CD8-positive, alpha-beta memory T cell (primary cell): Measurements from ENCODE around the gene PIEZO1. TPM values are rescaled to one million over a fixed set of nuclear protein-coding genes. Genes with fewer than 3 reads are reported as not detected.

Experiments
- CTCF ChIA-PET: fragments of 350-600 bp; sonication (Branson Sonifier 250); formaldehyde crosslinking; loops from one replicate; lab custom pipeline; 2021; ENCODE audit warnings: antibody characterized with exemption; lab: Charles Lee
- POLR2A ChIA-PET: fragments of 350-600 bp; sonication (Branson Sonifier 250); formaldehyde crosslinking; loops from one replicate; lab custom pipeline; 2021; ENCODE audit warnings: antibody characterized with exemption; lab: Charles Lee
- DNase-seq, 5 donors: peaks; one replicate each; pipeline versions ENCODE4 v3.0.0 to v3.0.0-alpha.2; 2020 to 2022; ENCODE audit warnings: mixed read lengths in 1 of 5
- H3K27ac ChIP-seq: one replicate; pipeline ENCODE4 v1.7.0; 2013; ENCODE audit warnings: low read depth, mild to moderate bottlenecking, low read length, moderate library complexity
- H3K27me3 ChIP-seq: 2 replicates; pipeline ENCODE4 v1.7.0; 2013; ENCODE audit warnings: low read length, mild to moderate bottlenecking; ENCODE audit not compliant: insufficient read depth, poor library complexity, severe bottlenecking
- H3K36me3 ChIP-seq: 2 replicates; pipeline ENCODE4 v1.7.0; 2013; ENCODE audit warnings: mild to moderate bottlenecking, low read length, moderate library complexity; ENCODE audit not compliant: insufficient read depth
- H3K4me1 ChIP-seq: 2 replicates; pipeline ENCODE4 v1.7.0; 2013; ENCODE audit warnings: mild to moderate bottlenecking, low read length, moderate library complexity; ENCODE audit not compliant: insufficient read depth
- H3K4me3 ChIP-seq: 2 replicates; pipeline ENCODE4 v1.7.0; 2013; ENCODE audit warnings: mild to moderate bottlenecking, low read length
- H3K9me3 ChIP-seq: 2 replicates; pipeline ENCODE4 v1.7.0; 2013; ENCODE audit warnings: mild to moderate bottlenecking, low read length
- H3K27ac Mint-ChIP-seq, 8 donors: one replicate each; pipeline ENCODE4 v1.8.0; 2020 to 2021; ENCODE audit warnings: mixed read lengths in 8 of 8, mild to moderate bottlenecking in 6 of 8, inconsistent platforms in 3 of 8, moderate library complexity in 3 of 8
- H3K27me3 Mint-ChIP-seq, 2 donors: one replicate each; pipeline ENCODE4 v1.8.0; 2020 to 2021; ENCODE audit warnings: mixed read lengths in 2 of 2, mild to moderate bottlenecking in 1 of 2, moderate library complexity in 1 of 2
- H3K36me3 Mint-ChIP-seq, 3 donors: one replicate each; pipeline ENCODE4 v1.8.0; 2020 to 2021; ENCODE audit warnings: mixed read lengths in 3 of 3, inconsistent platforms in 1 of 3, mild to moderate bottlenecking in 1 of 3
- H3K4me1 Mint-ChIP-seq, 3 donors: one replicate each; pipeline ENCODE4 v1.8.0; 2020 to 2021; ENCODE audit warnings: mixed read lengths in 3 of 3, inconsistent platforms in 1 of 3, mild to moderate bottlenecking in 1 of 3
- H3K4me3 Mint-ChIP-seq, 7 donors: one replicate each; pipeline ENCODE4 v1.8.0; 2020 to 2021; ENCODE audit warnings: mixed read lengths in 7 of 7, mild to moderate bottlenecking in 6 of 7, moderate library complexity in 4 of 7, inconsistent platforms in 2 of 7
- H3K9me3 Mint-ChIP-seq, 5 donors: one replicate each; pipeline ENCODE4 v1.8.0; 2020 to 2022; ENCODE audit warnings: mixed read lengths in 5 of 5, mild to moderate bottlenecking in 3 of 5, moderate library complexity in 2 of 5, inconsistent platforms in 1 of 5
- polyA plus RNA-seq: library from polyadenylated mRNA; unstranded; fragments of 300-500 nt; fragmentation: Illumina TruSeq; gene quantifications from one replicate; pipeline ENCODE4 v1.2.3, GENCODE V29; 2021
- total RNA-seq, 2 experiments: library from RNA; stranded (reverse); gene quantifications; one replicate each; pipeline ENCODE4 v1.2.3, GENCODE V29; 2021

PIEZO1 gene, protein sequence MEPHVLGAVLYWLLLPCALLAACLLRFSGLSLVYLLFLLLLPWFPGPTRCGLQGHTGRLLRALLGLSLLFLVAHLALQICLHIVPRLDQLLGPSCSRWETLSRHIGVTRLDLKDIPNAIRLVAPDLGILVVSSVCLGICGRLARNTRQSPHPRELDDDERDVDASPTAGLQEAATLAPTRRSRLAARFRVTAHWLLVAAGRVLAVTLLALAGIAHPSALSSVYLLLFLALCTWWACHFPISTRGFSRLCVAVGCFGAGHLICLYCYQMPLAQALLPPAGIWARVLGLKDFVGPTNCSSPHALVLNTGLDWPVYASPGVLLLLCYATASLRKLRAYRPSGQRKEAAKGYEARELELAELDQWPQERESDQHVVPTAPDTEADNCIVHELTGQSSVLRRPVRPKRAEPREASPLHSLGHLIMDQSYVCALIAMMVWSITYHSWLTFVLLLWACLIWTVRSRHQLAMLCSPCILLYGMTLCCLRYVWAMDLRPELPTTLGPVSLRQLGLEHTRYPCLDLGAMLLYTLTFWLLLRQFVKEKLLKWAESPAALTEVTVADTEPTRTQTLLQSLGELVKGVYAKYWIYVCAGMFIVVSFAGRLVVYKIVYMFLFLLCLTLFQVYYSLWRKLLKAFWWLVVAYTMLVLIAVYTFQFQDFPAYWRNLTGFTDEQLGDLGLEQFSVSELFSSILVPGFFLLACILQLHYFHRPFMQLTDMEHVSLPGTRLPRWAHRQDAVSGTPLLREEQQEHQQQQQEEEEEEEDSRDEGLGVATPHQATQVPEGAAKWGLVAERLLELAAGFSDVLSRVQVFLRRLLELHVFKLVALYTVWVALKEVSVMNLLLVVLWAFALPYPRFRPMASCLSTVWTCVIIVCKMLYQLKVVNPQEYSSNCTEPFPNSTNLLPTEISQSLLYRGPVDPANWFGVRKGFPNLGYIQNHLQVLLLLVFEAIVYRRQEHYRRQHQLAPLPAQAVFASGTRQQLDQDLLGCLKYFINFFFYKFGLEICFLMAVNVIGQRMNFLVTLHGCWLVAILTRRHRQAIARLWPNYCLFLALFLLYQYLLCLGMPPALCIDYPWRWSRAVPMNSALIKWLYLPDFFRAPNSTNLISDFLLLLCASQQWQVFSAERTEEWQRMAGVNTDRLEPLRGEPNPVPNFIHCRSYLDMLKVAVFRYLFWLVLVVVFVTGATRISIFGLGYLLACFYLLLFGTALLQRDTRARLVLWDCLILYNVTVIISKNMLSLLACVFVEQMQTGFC (N-terminal part only)
- total RNA-seq (100 to 1,000 TPM; 215 to 230 TPM), polyA plus RNA-seq (58.4 TPM)

DNA sequence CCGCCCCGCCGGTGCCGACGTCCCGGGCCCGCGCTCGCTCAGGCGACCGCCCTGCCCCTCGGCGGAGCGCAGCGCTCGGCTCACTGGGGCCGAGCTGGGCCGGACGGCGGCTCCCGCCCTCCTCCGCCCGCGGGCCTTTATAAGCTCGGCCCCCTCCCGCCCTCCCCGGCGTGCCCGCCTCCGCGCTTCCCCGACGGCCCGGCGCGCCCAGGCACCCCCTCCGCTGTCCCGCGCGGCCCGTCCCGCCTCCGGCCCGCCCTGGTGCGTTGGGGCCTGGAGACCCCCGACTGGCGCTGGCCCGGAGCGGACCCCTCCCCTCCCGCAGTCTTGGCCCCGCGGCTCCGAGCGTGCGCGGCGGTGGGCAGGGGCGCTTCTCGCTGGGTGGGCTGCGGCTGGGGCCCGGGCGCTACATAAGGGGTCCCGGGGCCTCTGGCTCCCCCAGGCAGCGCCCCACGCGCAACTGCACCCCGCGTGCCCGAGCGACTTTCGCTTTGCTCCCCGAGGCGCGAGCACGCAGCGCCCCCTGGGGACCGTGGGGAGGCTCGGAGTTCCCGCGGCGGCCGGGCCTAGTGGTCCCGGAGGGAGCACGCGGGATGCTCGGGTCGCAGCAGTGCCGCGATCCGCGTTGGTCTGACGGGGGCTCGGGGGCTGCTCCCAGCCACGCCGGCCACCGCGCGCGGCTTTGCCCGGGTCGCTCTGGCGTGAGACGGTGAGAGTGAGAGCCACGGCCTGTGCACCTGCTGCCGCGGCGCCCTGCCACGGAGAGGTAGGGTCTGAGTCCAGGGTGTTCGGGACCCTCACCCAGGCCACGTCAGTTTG lies at the start of gene PIEZO1:
Gene PIEZO1, minus strand, starts transcription at position 115 of the 819 bp plus-strand sequence. CDS start 256 bp downstream, outside the sequence.
- ChIA-PET CTCF (interaction anchor here (0.6 to 1.3 kb wide), 3 partner anchors 8 to 26 kb away, joined by 3 to 4 read pairs (median 3); partner anchors contain the start of gene APRT), POLR2A (interaction anchor here (0.5 to 1.7 kb wide), 3 partner anchors 8 to 71 kb away, joined by 3 to 11 read pairs (median 5); no protein-coding TSS in a partner anchor)
- Mint-ChIP-seq H3K36me3 (peaks cover 0 to 2% (median 0%) of the 10 kb centered on the region in 3 donors), H3K27me3 (no peaks in the 10 kb centered on the region), H3K9me3 (no peaks in the 10 kb centered on the region), H3K4me3 (peak within 1 kb of the TSS; percentile 80 to 96 (median 85)), H3K27ac (peak within 1 kb of the TSS in 6 of 8 donors; percentile 47 to 92 (median 82)), H3K4me1 (peaks cover 42 to 49% (median 45%) of the 10 kb centered on the region in 3 donors)
- H3K9me3 ChIP-seq: no peaks in the 10 kb centered on the region
- peak within 1 kb of the TSS; percentile 15 for H3K4me3 ChIP-seq
- no peaks in the 10 kb centered on the region for H3K36me3 ChIP-seq
- peaks cover 53% of the 10 kb centered on the region for H3K4me1 ChIP-seq
- no peaks in the 10 kb centered on the region for H3K27me3 ChIP-seq
- peak; percentile 81 to 91 (median 82) for DNase-seq
- H3K27ac ChIP-seq: peak within 1 kb of the TSS; percentile 80

DNA sequence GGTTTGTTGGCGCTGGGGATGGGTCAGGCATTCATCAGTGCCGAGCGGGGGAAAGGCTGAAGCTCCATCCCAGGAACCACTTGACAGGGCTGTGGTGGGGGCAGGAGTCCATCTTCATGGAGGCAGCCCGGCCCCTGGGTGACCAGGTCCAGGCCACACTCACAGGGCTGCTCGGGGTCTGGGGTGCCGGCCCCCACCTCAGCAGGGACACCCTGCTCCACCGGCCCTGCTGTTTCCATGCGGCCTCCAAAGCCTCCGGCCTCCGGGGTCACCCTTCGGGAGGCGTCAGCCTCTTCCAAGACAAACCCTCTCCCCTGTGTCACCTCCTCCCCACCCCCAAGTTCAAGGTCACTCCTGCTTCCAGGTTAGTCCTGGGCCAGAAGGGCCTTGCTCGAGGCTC lies 49.6 kb upstream of the PIEZO1 start:
- POLR2A ChIA-PET: no interaction called here
- no peak overlapping the region for H3K4me3 ChIP-seq

GRCh38 chr16:88833086-88833485 lies 48.1 kb upstream of the PIEZO1 start:
- CTCF ChIA-PET: interaction anchor here (0.7 kb wide), 1 partner anchor 19 kb away, joined by 3 read pairs; no protein-coding TSS in a partner anchor
- Mint-ChIP-seq H3K4me1 (no peaks in the 10 kb centered on the region), H3K36me3 (peaks cover 0 to 24% (median 0%) of the 10 kb centered on the region in 3 donors), H3K9me3 (no peaks in the 10 kb centered on the region), H3K27ac (peak overlapping the region in 1 of 8 donors; percentile 24), H3K27me3 (no peaks in the 10 kb centered on the region), H3K4me3 (no peak overlapping the region)
- Histone ChIP-seq H3K9me3 (no peaks in the 10 kb centered on the region), H3K27me3 (no peaks in the 10 kb centered on the region), H3K4me3 (no peak overlapping the region), H3K27ac (no peak overlapping the region), H3K4me1 (no peaks in the 10 kb centered on the region), H3K36me3 (no peaks in the 10 kb centered on the region)
- no peak for DNase-seq
- POLR2A ChIA-PET: no interaction called here

More for the DNA sequence above, 49.6 kb upstream of the PIEZO1 start:
- CTCF ChIA-PET: no interaction called here
- no peak overlapping the region for H3K27ac ChIP-seq
- no peaks in the 10 kb centered on the region for H3K4me1 ChIP-seq
- no peaks in the 10 kb centered on the region for H3K27me3 Mint-ChIP-seq
- H3K27ac Mint-ChIP-seq: no peak overlapping the region
- H3K4me1 Mint-ChIP-seq: no peaks in the 10 kb centered on the region
- no peaks in the 10 kb centered on the region for H3K9me3 Mint-ChIP-seq
- H3K36me3 ChIP-seq: no peaks in the 10 kb centered on the region
- H3K27me3 ChIP-seq: no peaks in the 10 kb centered on the region
- H3K4me3 Mint-ChIP-seq: no peak overlapping the region
- no peak for DNase-seq
- no peaks in the 10 kb centered on the region for H3K9me3 ChIP-seq
- peaks cover 0 to 29% (median 0%) of the 10 kb centered on the region in 3 donors for H3K36me3 Mint-ChIP-seq

DNA sequence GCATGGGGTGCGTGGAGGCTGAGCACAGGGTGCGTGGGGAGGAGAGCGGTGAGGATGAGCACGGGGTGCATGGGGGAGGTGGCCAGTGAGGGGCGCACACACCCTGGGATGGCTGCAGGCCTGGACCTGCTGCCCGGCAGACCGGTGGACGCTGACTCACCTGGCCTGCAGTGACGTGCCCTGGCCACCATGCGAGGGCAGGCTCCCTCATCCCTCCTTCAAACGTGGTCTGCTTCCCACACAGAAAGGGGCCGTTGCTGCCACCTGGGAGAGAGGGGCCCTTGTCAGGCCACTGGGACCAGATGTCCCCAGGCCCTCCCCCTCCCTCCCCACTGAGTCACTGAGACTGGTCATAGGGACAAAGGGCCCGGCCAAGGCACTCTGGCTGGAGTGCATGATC lies 46.8 kb upstream of the PIEZO1 start:
- DNase-seq: no peak
- Histone ChIP-seq H3K36me3 (no peaks in the 10 kb centered on the region), H3K27me3 (no peaks in the 10 kb centered on the region), H3K27ac (no peak overlapping the region), H3K9me3 (no peaks in the 10 kb centered on the region), H3K4me1 (no peaks in the 10 kb centered on the region), H3K4me3 (no peak overlapping the region)
- ChIA-PET POLR2A (no interaction called here), CTCF (no interaction called here)
- no peaks in the 10 kb centered on the region for H3K9me3 Mint-ChIP-seq
- H3K4me3 Mint-ChIP-seq: no peak overlapping the region
- H3K36me3 Mint-ChIP-seq: peaks cover 0 to 26% (median 0%) of the 10 kb centered on the region in 3 donors
- no peaks in the 10 kb centered on the region for H3K27me3 Mint-ChIP-seq
- no peak overlapping the region for H3K27ac Mint-ChIP-seq
- no peaks in the 10 kb centered on the region for H3K4me1 Mint-ChIP-seq

- CTCF ChIA-PET: no interaction called here
- Mint-ChIP-seq H3K36me3 (peaks cover 0 to 27% (median 0%) of the 10 kb centered on the region in 3 donors), H3K4me3 (no peak overlapping the region), H3K27ac (no peak overlapping the region), H3K9me3 (no peaks in the 10 kb centered on the region), H3K27me3 (no peaks in the 10 kb centered on the region), H3K4me1 (no peaks in the 10 kb centered on the region)
- Histone ChIP-seq H3K9me3 (no peaks in the 10 kb centered on the region), H3K27me3 (no peaks in the 10 kb centered on the region), H3K27ac (no peak overlapping the region), H3K4me3 (no peak overlapping the region), H3K4me1 (no peaks in the 10 kb centered on the region), H3K36me3 (no peaks in the 10 kb centered on the region)
- POLR2A ChIA-PET: no interaction called here
- DNase-seq: no peak
These were observed 45.8 kb upstream of the PIEZO1 start for GRCh38 chr16:88830783-88831182.

DNA sequence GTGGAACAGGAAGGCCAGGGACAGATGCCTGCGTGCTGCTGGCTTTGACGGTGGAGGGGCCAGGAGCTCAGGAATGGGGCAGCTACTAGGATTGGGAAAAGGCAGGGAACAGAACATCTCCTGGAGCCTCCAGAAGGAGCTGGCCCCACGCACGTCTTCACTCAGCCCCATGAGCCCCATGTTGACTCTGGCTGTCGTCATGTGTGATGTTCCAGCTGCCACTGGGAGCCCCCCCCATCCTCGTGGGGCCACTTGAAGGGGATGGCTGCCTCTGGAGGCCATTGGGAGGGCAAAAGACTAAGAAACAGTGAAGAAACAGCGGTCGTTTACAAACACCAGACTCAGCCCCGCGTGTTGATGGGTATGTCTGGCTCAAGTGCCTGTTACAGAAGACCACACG lies 45.2 kb upstream of the PIEZO1 start:
- H3K4me3 Mint-ChIP-seq: no peak overlapping the region
- H3K36me3 Mint-ChIP-seq: peaks cover 0 to 25% (median 0%) of the 10 kb centered on the region in 3 donors
- no peaks in the 10 kb centered on the region for H3K36me3 ChIP-seq
- no peaks in the 10 kb centered on the region for H3K27me3 ChIP-seq
- POLR2A ChIA-PET: no interaction called here
- H3K4me3 ChIP-seq: no peak overlapping the region
- no peak overlapping the region for H3K27ac ChIP-seq
- no peaks in the 10 kb centered on the region for H3K9me3 Mint-ChIP-seq
- H3K27me3 Mint-ChIP-seq: no peaks in the 10 kb centered on the region
- peak overlapping the region in 1 of 8 donors; percentile 66 for H3K27ac Mint-ChIP-seq
- no peak for DNase-seq
- no peaks in the 10 kb centered on the region for H3K9me3 ChIP-seq
- H3K4me1 Mint-ChIP-seq: no peaks in the 10 kb centered on the region
- no peaks in the 10 kb centered on the region for H3K4me1 ChIP-seq
- CTCF ChIA-PET: no interaction called here

DNA sequence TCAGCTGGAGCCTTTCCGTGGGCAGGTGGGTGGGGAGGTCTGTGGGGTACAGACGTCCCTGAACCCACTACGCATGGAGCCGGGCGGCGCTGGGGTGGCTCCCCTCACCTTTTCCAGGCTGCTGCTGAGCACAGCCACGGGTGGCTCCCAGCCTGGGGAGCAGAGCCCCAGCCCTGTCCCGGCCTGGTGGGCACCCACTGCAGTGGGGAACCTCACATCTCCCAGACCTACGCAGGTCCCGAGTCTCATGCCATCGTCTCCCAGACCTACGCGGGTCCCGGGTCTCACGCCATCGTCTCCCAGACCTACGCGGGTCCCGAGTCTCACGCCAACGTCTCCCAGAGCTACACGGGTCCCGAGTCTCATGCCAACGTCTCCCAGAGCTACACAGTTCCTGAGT lies 43.7 kb upstream of the PIEZO1 start:
- Mint-ChIP-seq H3K4me1 (no peaks in the 10 kb centered on the region), H3K27me3 (no peaks in the 10 kb centered on the region), H3K36me3 (peaks cover 0 to 24% (median 0%) of the 10 kb centered on the region in 3 donors), H3K9me3 (no peaks in the 10 kb centered on the region), H3K4me3 (no peak overlapping the region), H3K27ac (no peak overlapping the region)
- ChIA-PET POLR2A (no interaction called here), CTCF (no interaction called here)
- H3K27me3 ChIP-seq: no peaks in the 10 kb centered on the region
- no peaks in the 10 kb centered on the region for H3K4me1 ChIP-seq
- H3K9me3 ChIP-seq: no peaks in the 10 kb centered on the region
- H3K4me3 ChIP-seq: no peak overlapping the region
- no peak overlapping the region for H3K27ac ChIP-seq
- DNase-seq: no peak
- no peaks in the 10 kb centered on the region for H3K36me3 ChIP-seq
